NT2/D1 (cell line): Measurements from ENCODE around the gene HAGH.

Source experiments
- DNase-seq: peaks from one replicate; pipeline ENCODE4 v3.0.0-alpha.2; 2011; ENCODE audit warnings: low read depth, low spot score
- H3K27me3 ChIP-seq: 2 replicates; pipeline ENCODE4 v1.6.0; 2011; ENCODE audit warnings: mild to moderate bottlenecking; ENCODE audit not compliant: insufficient read length, insufficient read depth
- H3K36me3 ChIP-seq: 2 replicates; pipeline ENCODE4 v1.6.1; 2011; ENCODE audit warnings: mild to moderate bottlenecking, low read length, mixed read lengths; ENCODE audit not compliant: insufficient read depth, insufficient read length
- H3K4me1 ChIP-seq: 2 replicates; pipeline ENCODE4 v1.5.1; 2011; ENCODE audit not compliant: insufficient read depth, insufficient read length
- H3K4me3 ChIP-seq: 2 replicates; pipeline ENCODE4 v1.5.1; 2011; ENCODE audit warnings: low read depth; ENCODE audit not compliant: insufficient read length
- H3K9ac ChIP-seq: 2 replicates; pipeline ENCODE4 v1.6.0; 2011; ENCODE audit warnings: low read depth; ENCODE audit not compliant: insufficient read length
- H3K9me3 ChIP-seq: 2 replicates; pipeline ENCODE4 v1.5.1; 2011; ENCODE audit warnings: mild to moderate bottlenecking, low read length; ENCODE audit not compliant: insufficient read depth
- SUZ12 ChIP-seq: IDR thresholded peaks from 2 replicates; pipeline ENCODE4 v1.6.1; 2011; ENCODE audit not compliant: insufficient read length, insufficient read depth; ENCODE audit errors: extremely low read depth
- YY1 ChIP-seq: IDR thresholded peaks from 2 replicates; pipeline ENCODE4 v1.6.1; 2011; ENCODE audit not compliant: insufficient read length, insufficient read depth
- ZNF274 ChIP-seq: IDR thresholded peaks from 2 replicates; pipeline ENCODE4 v1.6.1; 2011; ENCODE audit warnings: mild to moderate bottlenecking, low read depth, low read length

The HAGH gene

GRCh38 chr16:1828645-1829410 lies 2.2 kb upstream of the HAGH start:
- peak overlapping the region; percentile 28 for H3K9ac ChIP-seq
- TF ChIP-seq ZNF274, result no peak
- TF ChIP-seq YY1, result no peak
- no peak for TF ChIP-seq SUZ12
- H3K27me3 ChIP-seq, result peaks cover 12% of the 10 kb centered on the region
- peaks cover 2% of the 10 kb centered on the region for H3K4me1 ChIP-seq
- no peak overlapping the region for H3K4me3 ChIP-seq
- no peak for DNase-seq
- H3K9me3 ChIP-seq, result no peaks in the 10 kb centered on the region
- H3K36me3 ChIP-seq, result peaks cover 17% of the 10 kb centered on the region

GRCh38 chr16:1825864-1826690 lies 548 bp downstream of the HAGH start:
- H3K9ac ChIP-seq, result peak overlapping the region; percentile 76
- H3K4me1 ChIP-seq, result peaks cover 2% of the 10 kb centered on the region
- DNase-seq, result no peak
- H3K27me3 ChIP-seq, result peaks cover 12% of the 10 kb centered on the region
- no peaks in the 10 kb centered on the region for H3K9me3 ChIP-seq
- TF ChIP-seq SUZ12 (no peak), YY1 (no peak), ZNF274 (no peak)
- peak overlapping the region; percentile 100 for H3K4me3 ChIP-seq
- peaks cover 28% of the 10 kb centered on the region for H3K36me3 ChIP-seq

- peak overlapping the region; percentile 76 for H3K9ac ChIP-seq
Observed at GRCh38 chr16:1825381-1825863, 1.2 kb downstream of the HAGH start.

GRCh38 chr16:1823821-1824220 lies 2.8 kb downstream of the HAGH start:
- Histone ChIP-seq H3K4me3 (no peak overlapping the region), H3K36me3 (peaks cover 22% of the 10 kb centered on the region), H3K9ac (no peak overlapping the region), H3K9me3 (no peaks in the 10 kb centered on the region), H3K4me1 (no peaks in the 10 kb centered on the region), H3K27me3 (peaks cover 12% of the 10 kb centered on the region)
- TF ChIP-seq YY1 (no peak), ZNF274 (no peak), SUZ12 (no peak)
- DNase-seq, result no peak

More at GRCh38 chr16:1825381-1825863, 1.2 kb downstream of the HAGH start:
- no peaks in the 10 kb centered on the region for H3K9me3 ChIP-seq
- DNase-seq, result no peak
- peaks cover 12% of the 10 kb centered on the region for H3K27me3 ChIP-seq
- TF ChIP-seq YY1, result no peak
- no peak for TF ChIP-seq SUZ12
- TF ChIP-seq ZNF274, result no peak
- H3K36me3 ChIP-seq, result peaks cover 30% of the 10 kb centered on the region
- peak overlapping the region; percentile 100 for H3K4me3 ChIP-seq
- H3K4me1 ChIP-seq, result peaks cover 2% of the 10 kb centered on the region

DNA sequence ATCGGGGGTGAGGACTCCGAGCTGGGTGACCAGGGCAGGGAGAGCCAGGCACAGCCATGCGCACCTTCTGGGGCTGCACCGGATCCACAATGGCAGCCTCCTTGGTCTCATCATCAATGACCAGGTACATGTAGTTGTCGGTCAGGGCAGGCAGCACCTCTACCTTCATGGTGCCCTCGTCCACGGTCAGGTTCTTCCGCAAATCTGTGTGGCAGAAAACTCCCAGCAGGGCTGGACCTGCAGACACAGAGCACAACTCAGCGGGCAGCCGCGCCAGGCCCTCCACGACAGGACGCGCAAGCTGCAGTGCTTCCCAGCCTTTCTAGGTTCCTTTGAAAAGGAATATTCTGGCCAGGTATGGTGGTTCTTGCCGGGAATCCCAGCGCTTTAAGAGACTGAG lies 3.8 kb downstream of the HAGH start:
- H3K4me1 ChIP-seq, result no peaks in the 10 kb centered on the region
- no peaks in the 10 kb centered on the region for H3K9me3 ChIP-seq
- no peak overlapping the region for H3K4me3 ChIP-seq
- H3K27me3 ChIP-seq, result peaks cover 12% of the 10 kb centered on the region
- TF ChIP-seq YY1, result no peak
- no peak for TF ChIP-seq SUZ12
- no peak for TF ChIP-seq ZNF274
- no peak overlapping the region for H3K9ac ChIP-seq
- peaks cover 21% of the 10 kb centered on the region for H3K36me3 ChIP-seq
- DNase-seq, result no peak

GRCh38 chr16:1821861-1822611 lies 4.6 kb downstream of the HAGH start:
- TF ChIP-seq SUZ12 (no peak), ZNF274 (no peak), YY1 (no peak)
- H3K4me3 ChIP-seq, result no peak overlapping the region
- DNase-seq, result no peak
- no peak overlapping the region for H3K9ac ChIP-seq
- H3K4me1 ChIP-seq, result no peaks in the 10 kb centered on the region
- peaks cover 12% of the 10 kb centered on the region for H3K27me3 ChIP-seq
- H3K9me3 ChIP-seq, result no peaks in the 10 kb centered on the region
- peaks cover 21% of the 10 kb centered on the region for H3K36me3 ChIP-seq
